Suprapubic skin (tissue), 3 donors: ENCODE measurements around the gene SPIRE1.

ENCODE experiments used
- CTCF ChIP-seq, 2 donors: fragments of 200-600 bp in 1 of 2; fragments of 450-650 bp in 1 of 2; sonication (generic) in 1 of 2; IDR thresholded peaks; one replicate each; pipeline ENCODE4 v1.5.1; 2016 to 2019; ENCODE audit warnings: antibody characterized with exemption in 2 of 2, mild to moderate bottlenecking in 1 of 2, moderate library complexity in 1 of 2
- EP300 ChIP-seq: sonication (generic); formaldehyde crosslinking; IDR thresholded peaks from one replicate; pipeline ENCODE4 v1.6.1; 2017; ENCODE audit warnings: antibody characterized with exemption

GRCh38 chr18:12597760-12598159, 60.1 kb downstream of the SPIRE1 start:
- TF ChIP-seq CTCF (IDR thresholded peaks at IDR 0.05), result no peak
- TF ChIP-seq EP300, result no peak
